Spinal cord (tissue), 4 donors: ENCODE data around the gene FGFBP2. TPM values are rescaled to one million over a fixed set of nuclear protein-coding genes. Genes with fewer than 3 reads are reported as not detected.

Experiments
- polyA plus RNA-seq, 2 donors: library from polyadenylated mRNA; unstranded; fragments of 120-200 nt; gene quantifications; one replicate each; pipeline ENCODE4 v1.2.1, GENCODE V29; 2013; ENCODE audit not compliant: insufficient read length in 2 of 2
- total RNA-seq, 2 donors: library from RNA; depleted of rRNA in 1 of 2; stranded (reverse); fragments of 120-200 nt in 1 of 2; fragments of >200 nt in 1 of 2; gene quantifications; one replicate each; pipeline versions ENCODE4 v1.2.3 to v1.2.4, GENCODE V29; 2013 to 2014

The FGFBP2 gene
- total and polyA plus RNA-seq, 4 donors, result 0.44 to 1.2 (median 0.86) TPM

Other genes starting within 250 kb of the FGFBP2 start
- gene CD38, start 184.8 kb downstream of the FGFBP2 start, total RNA-seq, result 1 to 10 TPM; 3.1 to 7.1 TPM
- 1 to 10 TPM; 3.0 to 8.2 TPM for gene CD38, start 184.8 kb downstream of the FGFBP2 start, polyA plus RNA-seq
- gene FGFBP1, start 24.4 kb downstream of the FGFBP2 start, total RNA-seq, result not detected
- gene FGFBP1, start 24.4 kb downstream of the FGFBP2 start, polyA plus RNA-seq, result not detected
- gene PROM1, start 120.8 kb upstream of the FGFBP2 start, total RNA-seq, result 10 to 100 TPM; 18.8 to 48.6 TPM
- gene PROM1, start 120.8 kb upstream of the FGFBP2 start, polyA plus RNA-seq, result 10 to 100 TPM; 44.4 to 58.0 TPM